Cardiac fibroblast (primary cell): ENCODE data around the gene DNAAF5.
"Not testable (repeated sequence)": the region's sequence is repeated elsewhere in the genome, so short reads cannot be mapped to it uniquely, and the experiment has no call there.

Source experiments
- DNase-seq, 2 donors: peaks; one replicate each; pipeline versions ENCODE4 v3.0.0 to v3.0.0-alpha.2; 2010; ENCODE audit warnings: low read depth in 2 of 2
- H3K4me3 ChIP-seq, 2 donors: replicated peaks in 1 of 2; 1 replicate in 1 of 2; 2 replicates in 1 of 2; pipeline ENCODE4 v1.5.1; 2011; ENCODE audit warnings: low read depth in 2 of 2, low read length in 2 of 2, mild to moderate bottlenecking in 2 of 2, moderate library complexity in 1 of 2
- CTCF ChIP-seq: IDR thresholded peaks from one replicate; pipeline ENCODE4 v1.5.1; 2011; ENCODE audit warnings: low read depth, mild to moderate bottlenecking, low read length, inconsistent platforms

DNAAF5 gene

DNA sequence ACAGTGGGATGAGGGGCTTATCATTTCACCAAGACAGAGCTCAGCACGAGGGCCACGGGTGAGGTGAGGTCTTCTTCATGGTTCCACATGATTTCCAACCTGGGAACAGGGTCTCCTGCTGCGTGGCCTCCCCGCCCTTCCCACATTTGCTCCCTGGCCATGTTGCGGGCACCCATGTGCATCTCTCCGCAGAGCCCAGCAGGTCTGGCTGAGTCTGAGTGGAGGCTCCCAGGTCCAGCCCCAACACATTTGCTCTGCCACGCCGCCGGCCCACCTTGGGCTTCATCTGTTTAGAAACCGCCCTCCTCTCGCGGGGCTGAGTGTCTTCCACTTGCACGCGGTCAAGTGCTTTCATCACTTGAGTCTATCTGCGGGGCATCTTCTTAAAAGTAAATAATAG is 15.4 kb downstream of the DNAAF5 start:
- no peak overlapping the region for H3K4me3 ChIP-seq
- no peak for TF ChIP-seq CTCF
- no peak for DNase-seq

DNA sequence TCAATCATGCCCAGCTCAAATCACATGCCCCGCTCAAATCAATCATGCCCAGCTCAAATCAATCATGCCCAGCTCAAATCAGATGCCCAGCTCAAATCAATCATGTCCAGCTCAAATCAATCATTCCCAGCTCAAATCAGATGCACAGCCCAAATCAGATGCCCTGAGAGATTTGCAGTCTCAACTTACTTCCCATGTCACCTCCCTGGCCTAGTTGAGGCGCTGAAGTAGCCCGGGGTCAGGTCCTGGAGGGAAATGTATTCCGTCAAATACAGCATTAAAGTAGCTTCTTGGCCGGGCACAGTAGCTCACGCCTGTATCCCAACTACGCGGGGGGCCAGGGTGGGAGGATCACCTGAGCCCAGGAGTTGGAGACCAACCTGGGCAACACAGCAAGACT is 16.3 kb downstream of the DNAAF5 start:
- no peak overlapping the region for H3K4me3 ChIP-seq
- no peak for TF ChIP-seq CTCF
- no peak for DNase-seq

GRCh38 chr7:743341-744127 is 17.0 kb downstream of the DNAAF5 start:
- H3K4me3 ChIP-seq, DNase-seq: not testable (repeated sequence)

- H3K4me3 ChIP-seq, DNase-seq: not testable (repeated sequence)
Measured at GRCh38 chr7:744128-744520, 17.6 kb downstream of the DNAAF5 start.

- no peak overlapping the region for H3K4me3 ChIP-seq
- no peak for TF ChIP-seq CTCF
- DNase-seq: no peak
Measured at GRCh38 chr7:744854-745430, 18.4 kb downstream of the DNAAF5 start.

- DNase-seq: no peak
- H3K4me3 ChIP-seq: no peak overlapping the region
- no peak for TF ChIP-seq CTCF
Measured at GRCh38 chr7:745431-746154, 19.1 kb downstream of the DNAAF5 start.

GRCh38 chr7:746155-747061 is 19.9 kb downstream of the DNAAF5 start:
- DNase-seq: no peak
- H3K4me3 ChIP-seq: no peak overlapping the region
- no peak for TF ChIP-seq CTCF
